A549 (cell line): Measurements from ENCODE around the gene ALKBH6. TPM values are rescaled to one million over a fixed set of nuclear protein-coding genes. Genes with fewer than 3 reads are reported as not detected.

Source experiments
- ATAC-seq, 2 experiments: fragments of 200-7000 bp in 1 of 2; fragments of >200 bp in 1 of 2; cut with Nextera tagmentation in 1 of 2; cut with Tn5 transposase in 1 of 2; 3 replicates each; pipeline versions ENCODE4 v1.8.0 to v1.9.1; 2018 to 2020; ENCODE audit warnings: mild to moderate bottlenecking in 1 of 2, moderate library complexity in 1 of 2
- CTCF ChIA-PET: fragments of 300-600 bp; sonication (Branson Sonifier 250); formaldehyde crosslinking; extraction: SDS; loops from one replicate; lab custom pipeline; 2021; ENCODE audit warnings: antibody characterized with exemption, inconsistent platforms; lab: Yijun Ruan, JAX
- POLR2A ChIA-PET: fragments of 350-600 bp; formaldehyde crosslinking; extraction: SDS; loops from one replicate; lab custom pipeline; 2021; ENCODE audit warnings: antibody characterized with exemption, inconsistent platforms; lab: Yijun Ruan, JAX
- DNase-seq, 2 experiments: peaks; one replicate each; pipeline versions ENCODE4 v3.0.0 to v3.0.0-alpha.2; 2011 to 2016; ENCODE audit warnings: low read depth in 1 of 2, low spot score in 1 of 2
- FAIRE-seq: peaks from 2 replicates; lab custom pipeline; 2011; peaks lifted over from hg19 to GRCh38; lab: Jason Lieb, UNC
- H3K27ac ChIP-seq, 2 experiments: fragments of >200 bp; sonication (Bioruptor Twin); formaldehyde crosslinking; 3 replicates each; pipeline ENCODE4 v1.5.1; 2016 to 2017
- H3K4me1 ChIP-seq: fragments of >200 bp; sonication (Bioruptor Twin); formaldehyde crosslinking; 3 replicates; pipeline ENCODE4 v1.6.1; 2016
- H3K4me2 ChIP-seq: fragments of >200 bp; sonication (Bioruptor Twin); formaldehyde crosslinking; 3 replicates; pipeline ENCODE4 v1.6.1; 2016
- H3K4me3 ChIP-seq: fragments of >200 bp; sonication (Bioruptor Twin); formaldehyde crosslinking; 3 replicates; pipeline ENCODE4 v1.5.1; 2016
- H3K9me3 ChIP-seq: fragments of >200 bp; sonication (Bioruptor Twin); formaldehyde crosslinking; 3 replicates; pipeline ENCODE4 v1.6.1; 2016
- CBX2 ChIP-seq: fragments of 200-600 bp; sonication (generic); IDR thresholded peaks from 2 replicates; pipeline ENCODE4 v1.6.1; 2016; ENCODE audit warnings: low read depth, mild to moderate bottlenecking, borderline replicate concordance
- CBX8 ChIP-seq: fragments of 200-600 bp; sonication (generic); IDR thresholded peaks from 2 replicates; pipeline ENCODE4 v1.6.1; 2016
- CHD4 ChIP-seq: fragments of 200-600 bp; sonication (generic); IDR thresholded peaks from 2 replicates; pipeline ENCODE4 v1.6.1; 2016; ENCODE audit warnings: antibody characterized with exemption, mild to moderate bottlenecking, borderline replicate concordance
- EHF ChIP-seq: fragments of 250-450 bp; sonication (Bioruptor Pico); IDR thresholded peaks from 2 replicates; pipeline ENCODE4 v1.5.0; 2020; ENCODE audit warnings: mild to moderate bottlenecking
- EHMT2 ChIP-seq: fragments of 200-600 bp; sonication (generic); IDR thresholded peaks from 2 replicates; pipeline ENCODE4 v1.6.1; 2016; ENCODE audit warnings: antibody characterized with exemption, low read depth, mild to moderate bottlenecking, moderate library complexity
- FOXS1 ChIP-seq: fragments of 250-450 bp; sonication (Bioruptor Pico); IDR thresholded peaks from 2 replicates; pipeline ENCODE4 v1.5.0; 2020; ENCODE audit warnings: mild to moderate bottlenecking, moderate library complexity
- HOXB13 ChIP-seq: fragments of 250-450 bp; sonication (Bioruptor Pico); IDR thresholded peaks from 2 replicates; pipeline ENCODE4 v1.5.0; 2020; ENCODE audit warnings: low read depth, mild to moderate bottlenecking, moderate library complexity
- HOXB5 ChIP-seq: fragments of 250-450 bp; sonication (Bioruptor Pico); IDR thresholded peaks from 2 replicates; pipeline ENCODE4 v1.5.0; 2020; ENCODE audit warnings: mild to moderate bottlenecking, moderate library complexity
- MAFK ChIP-seq: fragments of 450-650 bp; IDR thresholded peaks from 2 replicates; pipeline ENCODE4 v1.6.1; 2014; ENCODE audit not compliant: partially characterized antibody
- NFE2L2 ChIP-seq: fragments of 150-350 bp; conservative IDR thresholded peaks from 2 replicates; pipeline ENCODE4 v1.6.1; 2014; ENCODE audit warnings: low read length
- SMC3 ChIP-seq: fragments of >200 bp; sonication (Bioruptor Twin); formaldehyde crosslinking; IDR thresholded peaks from 3 replicates; pipeline ENCODE4 v1.6.1; 2018; ENCODE audit warnings: inconsistent platforms
- ZC3H11A ChIP-seq: fragments of 450-650 bp; IDR thresholded peaks from 2 replicates; pipeline ENCODE4 v1.6.1; 2014; ENCODE audit warnings: antibody characterized with exemption, mild to moderate bottlenecking
- ZFP36 ChIP-seq: fragments of 450-650 bp; IDR thresholded peaks from 2 replicates; pipeline ENCODE4 v1.6.1; 2014; ENCODE audit warnings: borderline replicate concordance; ENCODE audit not compliant: partially characterized antibody
- WGBS: methylation state at CpG from one replicate; pipeline ENCODE4 v1.1.6; 2017; ENCODE audit errors: missing lambda C conversion rate; 5-methylcytosine and 5-hydroxymethylcytosine counted together
- polyA plus RNA-seq, 4 experiments: library from polyadenylated mRNA; depleted of rRNA in 3 of 4; stranded (reverse); fragments of >200 nt; fragmentation: RNase III in 1 of 4; extraction: RNeasy Plus Mini Kit Qiagen cat#74134 plus additional on column Dnase treatment in 1 of 4; gene quantifications; 2 replicates in 3 of 4; 3 replicates in 1 of 4; pipeline ENCODE4 v1.2.3, GENCODE V29; 2011 to 2017
- TF ChIP-seq, protein P1 (sequence below): fragments of 250-450 bp; sonication (Bioruptor Pico); IDR thresholded peaks from 2 replicates; pipeline ENCODE4 v1.5.0; 2021; ENCODE audit warnings: mild to moderate bottlenecking, moderate library complexity, borderline replicate concordance
- TF ChIP-seq, protein P2 (sequence below): fragments of 200-600 bp; sonication (generic); IDR thresholded peaks from 2 replicates; pipeline ENCODE4 v1.6.1; 2016; ENCODE audit warnings: antibody characterized with exemption, mild to moderate bottlenecking, moderate library complexity
- TF ChIP-seq, protein P3 (sequence below): fragments of >200 bp; sonication (Bioruptor Twin); formaldehyde crosslinking; IDR thresholded peaks from 3 replicates; pipeline ENCODE4 v1.6.1; 2016

ALKBH6 gene
- polyA plus RNA-seq, 2 of the 4 experiments (the other 2 are of a cell fraction), result 34.2 to 47.1 TPM

DNA sequence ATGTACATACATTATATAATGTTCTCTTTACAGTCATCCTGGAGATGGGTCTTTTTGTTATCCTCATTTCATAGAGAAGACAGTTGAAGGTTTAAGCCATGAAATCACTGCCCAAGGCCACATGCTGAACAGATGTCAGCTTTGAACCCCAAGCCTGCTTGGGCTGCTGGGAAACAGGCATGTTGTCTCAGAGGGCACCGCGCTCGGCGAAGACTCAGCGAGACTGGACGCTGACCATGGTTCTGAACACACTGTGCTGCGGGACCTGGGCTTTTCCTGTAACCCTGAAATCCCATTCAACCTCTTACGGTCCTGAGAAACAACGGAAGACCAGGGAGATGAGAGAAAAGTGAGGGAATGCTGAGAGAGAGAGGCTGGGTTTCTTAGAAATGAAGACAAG, 50.5 kb downstream of the ALKBH6 start:
- Histone ChIP-seq H3K4me1 (peaks cover 7% of the 10 kb centered on the region; the same call in 2 of the 3 replicates), H3K4me3 (no peak overlapping the region), H3K27ac (no peak overlapping the region), H3K9me3 (no peaks in the 10 kb centered on the region)
- peak; percentile 98 for FAIRE-seq
- 11% methylated on average over 9 of the region's 9 CpGs for WGBS
- POLR2A ChIA-PET, result no interaction called here
- TF ChIP-seq CHD4 (no peak), EHMT2 (peak; percentile 76), HOXB5 (CRISPR knock-in tag) (0 out of 2 replicates have a peak, but pooled peaks have one; percentile 33), CBX8 (no peak), ZFP36 (no peak), EHF (no peak), HOXB13 (peak; percentile 81; the same call in 1 of the 2 replicates), NFE2L2 (no peak), SMC3 (no peak), FOXS1 (CRISPR knock-in tag) (0 out of 2 replicates have a peak, but pooled peaks have one; percentile 23)
- TF ChIP-seq, protein P1, sequence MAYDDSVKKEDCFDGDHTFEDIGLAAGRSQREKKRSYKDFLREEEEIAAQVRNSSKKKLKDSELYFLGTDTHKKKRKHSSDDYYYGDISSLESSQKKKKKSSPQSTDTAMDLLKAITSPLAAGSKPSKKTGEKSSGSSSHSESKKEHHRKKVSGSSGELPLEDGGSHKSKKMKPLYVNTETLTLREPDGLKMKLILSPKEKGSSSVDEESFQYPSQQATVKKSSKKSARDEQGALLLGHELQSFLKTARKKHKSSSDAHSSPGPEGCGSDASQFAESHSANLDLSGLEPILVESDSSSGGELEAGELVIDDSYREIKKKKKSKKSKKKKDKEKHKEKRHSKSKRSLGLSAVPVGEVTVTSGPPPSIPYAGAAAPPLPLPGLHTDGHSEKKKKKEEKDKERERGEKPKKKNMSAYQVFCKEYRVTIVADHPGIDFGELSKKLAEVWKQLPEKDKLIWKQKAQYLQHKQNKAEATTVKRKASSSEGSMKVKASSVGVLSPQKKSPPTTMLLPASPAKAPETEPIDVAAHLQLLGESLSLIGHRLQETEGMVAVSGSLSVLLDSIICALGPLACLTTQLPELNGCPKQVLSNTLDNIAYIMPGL (CRISPR knock-in tag), result no peak
- TF ChIP-seq, protein P2, sequence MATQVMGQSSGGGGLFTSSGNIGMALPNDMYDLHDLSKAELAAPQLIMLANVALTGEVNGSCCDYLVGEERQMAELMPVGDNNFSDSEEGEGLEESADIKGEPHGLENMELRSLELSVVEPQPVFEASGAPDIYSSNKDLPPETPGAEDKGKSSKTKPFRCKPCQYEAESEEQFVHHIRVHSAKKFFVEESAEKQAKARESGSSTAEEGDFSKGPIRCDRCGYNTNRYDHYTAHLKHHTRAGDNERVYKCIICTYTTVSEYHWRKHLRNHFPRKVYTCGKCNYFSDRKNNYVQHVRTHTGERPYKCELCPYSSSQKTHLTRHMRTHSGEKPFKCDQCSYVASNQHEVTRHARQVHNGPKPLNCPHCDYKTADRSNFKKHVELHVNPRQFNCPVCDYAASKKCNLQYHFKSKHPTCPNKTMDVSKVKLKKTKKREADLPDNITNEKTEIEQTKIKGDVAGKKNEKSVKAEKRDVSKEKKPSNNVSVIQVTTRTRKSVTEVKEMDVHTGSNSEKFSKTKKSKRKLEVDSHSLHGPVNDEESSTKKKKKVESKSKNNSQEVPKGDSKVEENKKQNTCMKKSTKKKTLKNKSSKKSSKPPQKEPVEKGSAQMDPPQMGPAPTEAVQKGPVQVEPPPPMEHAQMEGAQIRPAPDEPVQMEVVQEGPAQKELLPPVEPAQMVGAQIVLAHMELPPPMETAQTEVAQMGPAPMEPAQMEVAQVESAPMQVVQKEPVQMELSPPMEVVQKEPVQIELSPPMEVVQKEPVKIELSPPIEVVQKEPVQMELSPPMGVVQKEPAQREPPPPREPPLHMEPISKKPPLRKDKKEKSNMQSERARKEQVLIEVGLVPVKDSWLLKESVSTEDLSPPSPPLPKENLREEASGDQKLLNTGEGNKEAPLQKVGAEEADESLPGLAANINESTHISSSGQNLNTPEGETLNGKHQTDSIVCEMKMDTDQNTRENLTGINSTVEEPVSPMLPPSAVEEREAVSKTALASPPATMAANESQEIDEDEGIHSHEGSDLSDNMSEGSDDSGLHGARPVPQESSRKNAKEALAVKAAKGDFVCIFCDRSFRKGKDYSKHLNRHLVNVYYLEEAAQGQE, result peak; percentile 98
- TF ChIP-seq, all 56 proteins: peak for 5
- ATAC-seq (peak; percentile 65 to 70), DNase-seq (peak; percentile 70 to 75)
- CTCF ChIA-PET, result interaction anchor here (0.6 to 2.0 kb wide), 7 partner anchors 10 to 429 kb away, joined by 3 to 8 read pairs (median 4); no protein-coding TSS in a partner anchor
- no peak overlapping the region for H3K4me2 ChIP-seq

DNA sequence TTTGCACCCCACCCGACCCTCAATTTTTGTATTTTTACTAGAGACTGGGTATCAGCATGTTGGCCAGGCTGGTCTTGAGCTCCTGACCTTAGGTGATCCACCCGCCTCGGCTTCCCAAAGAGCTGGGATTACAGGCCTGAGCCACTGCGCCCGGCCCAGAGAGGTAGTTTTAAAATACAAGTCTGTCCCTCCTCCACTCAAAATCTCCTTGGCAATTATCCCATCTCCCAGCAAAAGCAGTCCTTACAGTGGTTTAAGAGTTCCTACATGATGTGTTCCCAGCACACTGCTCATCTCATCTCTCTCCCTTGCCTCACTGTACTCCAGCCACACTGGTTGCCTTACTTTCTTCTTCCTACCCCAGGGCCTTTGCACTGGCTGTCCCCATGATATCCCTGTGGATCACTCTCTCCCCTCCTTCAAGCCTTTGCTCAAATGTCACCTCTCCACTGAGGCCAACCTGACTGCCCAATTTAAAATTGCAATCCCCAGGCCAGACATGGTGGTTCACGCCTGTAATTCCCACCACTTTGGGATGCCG, 53.5 kb downstream of the ALKBH6 start:
- ChIA-PET CTCF (interaction anchor here (0.6 to 1.2 kb wide), 6 partner anchors 10 to 474 kb away, joined by 3 to 4 read pairs (median 3); partner anchors contain the start of gene SYNE4), POLR2A (no interaction called here)
- DNase-seq, result no peak
- Histone ChIP-seq H3K27ac (no peak overlapping the region), H3K9me3 (peaks cover 7% of the 10 kb centered on the region; the same call in 2 of the 3 replicates), H3K4me2 (no peak overlapping the region), H3K4me3 (no peak overlapping the region), H3K4me1 (peaks cover 7% of the 10 kb centered on the region; the same call in 2 of the 3 replicates)
- TF ChIP-seq, protein P3, sequence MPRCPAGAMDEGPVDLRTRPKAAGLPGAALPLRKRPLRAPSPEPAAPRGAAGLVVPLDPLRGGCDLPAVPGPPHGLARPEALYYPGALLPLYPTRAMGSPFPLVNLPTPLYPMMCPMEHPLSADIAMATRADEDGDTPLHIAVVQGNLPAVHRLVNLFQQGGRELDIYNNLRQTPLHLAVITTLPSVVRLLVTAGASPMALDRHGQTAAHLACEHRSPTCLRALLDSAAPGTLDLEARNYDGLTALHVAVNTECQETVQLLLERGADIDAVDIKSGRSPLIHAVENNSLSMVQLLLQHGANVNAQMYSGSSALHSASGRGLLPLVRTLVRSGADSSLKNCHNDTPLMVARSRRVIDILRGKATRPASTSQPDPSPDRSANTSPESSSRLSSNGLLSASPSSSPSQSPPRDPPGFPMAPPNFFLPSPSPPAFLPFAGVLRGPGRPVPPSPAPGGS, result no peak
- TF ChIP-seq CBX2 (no peak), NFE2L2 (no peak), MAFK (no peak), ZC3H11A (no peak)
- TF ChIP-seq, protein P2, result no peak
- TF ChIP-seq, protein P1 (CRISPR knock-in tag), result no peak
- peak; percentile 32 for FAIRE-seq
- no peak for ATAC-seq
- 46% methylated on average over 7 of the region's 7 CpGs for WGBS
